Ishikawa (cell line): ENCODE measurements around the gene TXLNG.

Experiments used
- CEBPB ChIP-seq: IDR thresholded peaks from 2 replicates; pipeline ENCODE4 v1.6.1; 2012
- CREB1 ChIP-seq: IDR thresholded peaks from 2 replicates; pipeline ENCODE4 v1.6.1; 2012; ENCODE audit warnings: low read depth
- EGR1 ChIP-seq: IDR thresholded peaks from 2 replicates; pipeline ENCODE4 v1.6.1; 2012
- NFIC ChIP-seq: IDR thresholded peaks from 2 replicates; pipeline ENCODE4 v1.6.1; 2012
- RAD21 ChIP-seq: IDR thresholded peaks from 2 replicates; pipeline ENCODE4 v1.6.1; 2012; ENCODE audit warnings: low read depth
- TEAD4 ChIP-seq: IDR thresholded peaks from 2 replicates; pipeline ENCODE4 v1.6.1; 2012
- YY1 ChIP-seq: IDR thresholded peaks from 2 replicates; pipeline ENCODE4 v1.6.1; 2012; ENCODE audit warnings: low read depth
- TF ChIP-seq, protein P1 (sequence below): IDR thresholded peaks from 2 replicates; pipeline ENCODE4 v1.6.1; 2012
- TF ChIP-seq, protein P2 (sequence below): IDR thresholded peaks from 2 replicates; pipeline ENCODE4 v1.6.1; 2012; ENCODE audit warnings: low read depth, mild to moderate bottlenecking

DNA sequence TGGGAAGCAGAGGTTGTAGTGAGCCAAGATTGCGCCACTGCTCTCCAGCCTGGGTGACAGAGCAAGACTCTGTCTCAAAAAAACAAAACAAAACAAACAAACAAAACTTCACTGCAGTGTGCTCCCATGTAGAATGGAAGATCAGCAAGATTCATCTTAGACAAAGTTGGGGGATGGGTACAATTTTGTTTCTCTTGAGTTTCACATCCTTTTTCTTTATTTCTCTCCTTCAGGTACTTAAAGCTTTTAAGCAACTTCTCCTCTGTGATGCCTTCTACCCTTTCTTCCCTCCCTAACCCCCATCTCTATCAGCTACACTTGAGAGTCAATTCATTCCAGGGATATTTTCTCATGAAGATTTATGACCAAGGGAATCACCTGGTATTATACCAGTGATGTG is 99.4 kb downstream of the TXLNG start:
- TF ChIP-seq, protein P1, sequence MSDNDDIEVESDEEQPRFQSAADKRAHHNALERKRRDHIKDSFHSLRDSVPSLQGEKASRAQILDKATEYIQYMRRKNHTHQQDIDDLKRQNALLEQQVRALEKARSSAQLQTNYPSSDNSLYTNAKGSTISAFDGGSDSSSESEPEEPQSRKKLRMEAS: no peak
- TF ChIP-seq CREB1 (no peak), TEAD4 (no peak), YY1 (no peak), NFIC (no peak), CEBPB (no peak), EGR1 (no peak), RAD21 (no peak)
- TF ChIP-seq, protein P2, sequence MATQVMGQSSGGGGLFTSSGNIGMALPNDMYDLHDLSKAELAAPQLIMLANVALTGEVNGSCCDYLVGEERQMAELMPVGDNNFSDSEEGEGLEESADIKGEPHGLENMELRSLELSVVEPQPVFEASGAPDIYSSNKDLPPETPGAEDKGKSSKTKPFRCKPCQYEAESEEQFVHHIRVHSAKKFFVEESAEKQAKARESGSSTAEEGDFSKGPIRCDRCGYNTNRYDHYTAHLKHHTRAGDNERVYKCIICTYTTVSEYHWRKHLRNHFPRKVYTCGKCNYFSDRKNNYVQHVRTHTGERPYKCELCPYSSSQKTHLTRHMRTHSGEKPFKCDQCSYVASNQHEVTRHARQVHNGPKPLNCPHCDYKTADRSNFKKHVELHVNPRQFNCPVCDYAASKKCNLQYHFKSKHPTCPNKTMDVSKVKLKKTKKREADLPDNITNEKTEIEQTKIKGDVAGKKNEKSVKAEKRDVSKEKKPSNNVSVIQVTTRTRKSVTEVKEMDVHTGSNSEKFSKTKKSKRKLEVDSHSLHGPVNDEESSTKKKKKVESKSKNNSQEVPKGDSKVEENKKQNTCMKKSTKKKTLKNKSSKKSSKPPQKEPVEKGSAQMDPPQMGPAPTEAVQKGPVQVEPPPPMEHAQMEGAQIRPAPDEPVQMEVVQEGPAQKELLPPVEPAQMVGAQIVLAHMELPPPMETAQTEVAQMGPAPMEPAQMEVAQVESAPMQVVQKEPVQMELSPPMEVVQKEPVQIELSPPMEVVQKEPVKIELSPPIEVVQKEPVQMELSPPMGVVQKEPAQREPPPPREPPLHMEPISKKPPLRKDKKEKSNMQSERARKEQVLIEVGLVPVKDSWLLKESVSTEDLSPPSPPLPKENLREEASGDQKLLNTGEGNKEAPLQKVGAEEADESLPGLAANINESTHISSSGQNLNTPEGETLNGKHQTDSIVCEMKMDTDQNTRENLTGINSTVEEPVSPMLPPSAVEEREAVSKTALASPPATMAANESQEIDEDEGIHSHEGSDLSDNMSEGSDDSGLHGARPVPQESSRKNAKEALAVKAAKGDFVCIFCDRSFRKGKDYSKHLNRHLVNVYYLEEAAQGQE: no peak
